Endothelial cell (in vitro differentiated cells): ENCODE measurements around the gene FLT1. TPM values are rescaled to one million over a fixed set of nuclear protein-coding genes. Genes with fewer than 3 reads are reported as not detected.
A peak's percentile ranks its signal among the peaks of the same experiment; 100 is the strongest.

Experiments used
- DNase-seq: peaks from one replicate; pipeline ENCODE4 v3.0.0; 2021; ENCODE audit warnings: low spot score
- H3K27ac Mint-ChIP-seq: one replicate; pipeline ENCODE4 v1.8.0; 2021; ENCODE audit warnings: mixed read lengths, inconsistent platforms; ENCODE audit not compliant: unreplicated experiment
- H3K27me3 Mint-ChIP-seq: one replicate; pipeline ENCODE4 v1.8.0; 2021; ENCODE audit warnings: mild to moderate bottlenecking, moderate library complexity, mixed read lengths, inconsistent platforms; ENCODE audit not compliant: unreplicated experiment
- H3K36me3 Mint-ChIP-seq: one replicate; pipeline ENCODE4 v1.8.0; 2021; ENCODE audit warnings: mild to moderate bottlenecking, low read depth, mixed read lengths, inconsistent platforms; ENCODE audit not compliant: unreplicated experiment
- H3K4me1 Mint-ChIP-seq: one replicate; pipeline ENCODE4 v1.8.0; 2021; ENCODE audit warnings: mild to moderate bottlenecking, mixed read lengths, inconsistent platforms; ENCODE audit not compliant: unreplicated experiment
- H3K4me3 Mint-ChIP-seq: one replicate; pipeline ENCODE4 v1.8.0; 2021; ENCODE audit warnings: mild to moderate bottlenecking, mixed read lengths, inconsistent platforms; ENCODE audit not compliant: unreplicated experiment
- H3K9me3 Mint-ChIP-seq: one replicate; pipeline ENCODE4 v1.8.0; 2021; ENCODE audit warnings: mixed read lengths, inconsistent platforms; ENCODE audit not compliant: unreplicated experiment
- CTCF ChIP-seq: fragments of 200-600 bp; sonication (generic); IDR thresholded peaks from one replicate; pipeline ENCODE4 v1.5.0; 2021; ENCODE audit warnings: antibody characterized with exemption; ENCODE audit not compliant: unreplicated experiment
- total RNA-seq: library from RNA; stranded (reverse); fragmentation: NEBNext Ultra II Directional; extraction: Animal tissue kit (Norgen Biotek cat#: 25700); gene quantifications from one replicate; pipeline ENCODE4 v1.2.1, GENCODE V29; 2021; ENCODE audit not compliant: unreplicated experiment

Gene FLT1
- total RNA-seq, 1 donor from 2014 or later, result 759 TPM

DNA sequence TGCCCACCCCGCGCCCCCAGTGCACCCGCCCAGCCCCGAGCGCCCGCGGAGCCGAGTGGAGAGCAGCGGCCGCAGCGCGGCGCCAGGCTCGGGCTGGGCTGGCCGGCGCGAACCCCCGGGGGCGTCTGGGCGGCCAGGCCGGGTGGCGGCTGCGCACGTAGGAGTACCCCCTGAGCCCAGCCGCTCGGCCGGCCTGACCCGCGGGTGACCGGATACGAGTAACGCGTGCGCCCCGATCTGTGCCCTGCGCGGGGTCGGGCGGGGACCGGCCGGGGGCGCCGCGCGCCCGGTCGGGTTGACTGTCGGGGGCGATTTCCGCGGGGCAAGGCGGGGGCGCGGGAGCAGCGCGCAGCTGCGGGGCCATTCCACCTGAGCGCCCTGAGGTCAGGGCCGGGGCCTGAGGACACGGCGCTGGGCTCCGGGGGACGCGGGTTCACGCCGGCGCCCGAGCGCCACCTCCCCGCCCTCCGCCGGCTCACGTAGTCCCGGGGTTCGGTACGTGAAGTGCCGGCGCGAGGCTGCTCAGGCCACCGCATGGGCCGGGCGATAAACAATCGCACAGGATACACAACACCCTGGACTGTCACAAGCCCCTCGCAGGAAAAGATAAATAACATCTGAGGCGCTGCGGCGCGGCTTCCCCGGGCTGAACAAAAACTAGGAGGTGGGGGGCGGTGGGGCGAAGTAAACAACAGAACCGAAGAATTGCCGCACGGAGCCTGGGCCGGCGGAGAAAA is 37.6 kb upstream of the FLT1 start:
- H3K36me3 Mint-ChIP-seq, result peaks cover 5% of the 10 kb centered on the region
- DNase-seq, result peak; percentile 83
- H3K4me3 Mint-ChIP-seq, result peak overlapping the region; percentile 86
- H3K4me1 Mint-ChIP-seq, result peaks cover 30% of the 10 kb centered on the region
- H3K27me3 Mint-ChIP-seq, result peaks cover 10% of the 10 kb centered on the region
- H3K27ac Mint-ChIP-seq, result peak overlapping the region; percentile 97
- no peak for TF ChIP-seq CTCF
- no peaks in the 10 kb centered on the region for H3K9me3 Mint-ChIP-seq

DNA sequence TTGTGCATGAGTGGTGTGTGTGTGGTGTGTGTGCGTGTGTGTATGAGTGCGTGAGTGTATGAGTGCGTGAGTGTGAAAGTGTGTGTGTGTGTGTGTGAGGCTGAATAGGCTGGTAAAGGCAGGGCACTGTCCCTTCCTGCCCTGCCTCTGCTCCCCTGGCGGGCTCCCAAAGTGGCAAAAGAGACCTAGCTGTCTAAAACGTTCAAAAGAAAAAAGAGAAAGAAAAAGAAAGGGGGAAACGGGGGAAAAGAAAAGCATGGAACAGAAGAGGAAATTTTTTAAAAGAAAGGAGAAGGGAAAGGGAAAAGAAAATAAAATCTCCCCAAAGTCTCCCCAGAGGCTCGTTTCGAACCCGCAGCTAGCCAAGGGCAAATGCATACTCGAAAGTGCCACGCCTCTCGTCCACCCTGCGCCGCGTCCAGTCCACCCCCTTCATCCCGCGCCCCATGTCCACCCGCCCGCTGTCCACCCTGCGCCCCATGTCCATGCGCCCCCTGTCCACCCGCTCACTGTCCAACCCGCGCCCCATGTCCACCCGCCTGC is 37.0 kb upstream of the FLT1 start:
- Mint-ChIP-seq H3K4me3 (no peak overlapping the region), H3K4me1 (peaks cover 33% of the 10 kb centered on the region), H3K27ac (no peak overlapping the region), H3K27me3 (peaks cover 10% of the 10 kb centered on the region), H3K36me3 (peaks cover 5% of the 10 kb centered on the region), H3K9me3 (no peaks in the 10 kb centered on the region)
- TF ChIP-seq CTCF, result no peak
- no peak for DNase-seq

GRCh38 chr13:28531077-28531844 is 36.3 kb upstream of the FLT1 start:
- Mint-ChIP-seq H3K27ac (no peak overlapping the region), H3K4me3 (no peak overlapping the region), H3K9me3 (no peaks in the 10 kb centered on the region), H3K4me1 (peaks cover 33% of the 10 kb centered on the region), H3K27me3 (peaks cover 10% of the 10 kb centered on the region), H3K36me3 (peaks cover 5% of the 10 kb centered on the region)
- TF ChIP-seq CTCF, result no peak
- DNase-seq, result peak; percentile 81

- Mint-ChIP-seq H3K36me3 (peaks cover 5% of the 10 kb centered on the region), H3K27ac (no peak overlapping the region), H3K9me3 (no peaks in the 10 kb centered on the region), H3K4me3 (no peak overlapping the region), H3K4me1 (peaks cover 35% of the 10 kb centered on the region), H3K27me3 (peaks cover 10% of the 10 kb centered on the region)
- no peak for TF ChIP-seq CTCF
- no peak for DNase-seq
Measured at GRCh38 chr13:28530729-28531076, 35.8 kb upstream of the FLT1 start.

- Mint-ChIP-seq H3K36me3 (peaks cover 5% of the 10 kb centered on the region), H3K27ac (peak overlapping the region; percentile 13)
- no peak for TF ChIP-seq CTCF
Measured at GRCh38 chr13:28529836-28530235, 34.9 kb upstream of the FLT1 start.

More at GRCh38 chr13:28529836-28530235, 34.9 kb upstream of the FLT1 start:
- Mint-ChIP-seq H3K27me3 (peaks cover 10% of the 10 kb centered on the region), H3K9me3 (no peaks in the 10 kb centered on the region), H3K4me1 (peaks cover 37% of the 10 kb centered on the region), H3K4me3 (no peak overlapping the region)
- DNase-seq, result no peak
